ENCODE data around the gene FAH.

The FAH gene

GRCh38 chr15:80211976-80212375 lies 59.2 kb downstream of the FAH start:
- no peaks in the 10 kb centered on the region for H3K9me2 ChIP-seq (replicated peaks; ENCODE audit: low read depth, low read length)
- H3K79me2 ChIP-seq (ENCODE audit: insufficient read depth, low read length), result no peaks in the 10 kb centered on the region
- H3K4me1 ChIP-seq (ENCODE audit: insufficient read depth, low read length, poor library complexity, severe bottlenecking), result no peaks in the 10 kb centered on the region
- no peaks in the 10 kb centered on the region for H3K36me3 ChIP-seq (ENCODE audit: insufficient read depth, low read length)
- no peaks in the 10 kb centered on the region for H3F3A ChIP-seq (ENCODE audit: low read depth)
- TF ChIP-seq CTCF (conservative IDR thresholded peaks at IDR 0.05; ENCODE audit: low read length) (no peak), EZH2phosphoT487 (IDR thresholded peaks at IDR 0.05; ENCODE audit: borderline replicate concordance) (no peak)
- H3K9ac ChIP-seq (ENCODE audit: low read depth, low read length, poor library complexity, severe bottlenecking), result no peak overlapping the region
- no peak overlapping the region for H3K4me3 ChIP-seq (ENCODE audit: low read length, poor library complexity, severe bottlenecking)
- no peak overlapping the region for H2AFZ ChIP-seq (ENCODE audit: low read length)
- no peak overlapping the region for H3K4me2 ChIP-seq (ENCODE audit: low read depth, low read length, poor library complexity, severe bottlenecking)
- no peaks in the 10 kb centered on the region for H3K27me3 ChIP-seq (ENCODE audit: insufficient read depth, low read length, poor library complexity, severe bottlenecking)
- H4K20me1 ChIP-seq (ENCODE audit: insufficient read depth, low read length, poor library complexity, severe bottlenecking), result no peaks in the 10 kb centered on the region
- H3K9me3 ChIP-seq (ENCODE audit: insufficient read depth, low read depth, low read length), result no peaks in the 10 kb centered on the region

- H3K27me3 ChIP-seq (ENCODE audit: insufficient read depth, low read length, poor library complexity, severe bottlenecking), result no peaks in the 10 kb centered on the region
- H3K9ac ChIP-seq (ENCODE audit: low read depth, low read length, poor library complexity, severe bottlenecking), result no peak overlapping the region
- no peaks in the 10 kb centered on the region for H3K9me3 ChIP-seq (ENCODE audit: insufficient read depth, low read depth, low read length)
- H2AFZ ChIP-seq (ENCODE audit: low read length), result no peak overlapping the region
- no peaks in the 10 kb centered on the region for H3K4me1 ChIP-seq (ENCODE audit: insufficient read depth, low read length, poor library complexity, severe bottlenecking)
- H3K9me2 ChIP-seq (replicated peaks; ENCODE audit: low read depth, low read length), result no peaks in the 10 kb centered on the region
- H3K79me2 ChIP-seq (ENCODE audit: insufficient read depth, low read length), result no peaks in the 10 kb centered on the region
- H3K36me3 ChIP-seq (ENCODE audit: insufficient read depth, low read length), result no peaks in the 10 kb centered on the region
- H3K4me3 ChIP-seq (ENCODE audit: low read length, poor library complexity, severe bottlenecking), result no peak overlapping the region
- TF ChIP-seq EZH2phosphoT487 (IDR thresholded peaks at IDR 0.05; ENCODE audit: borderline replicate concordance), result no peak
- no peak for TF ChIP-seq CTCF (conservative IDR thresholded peaks at IDR 0.05; ENCODE audit: low read length)
- H3F3A ChIP-seq (ENCODE audit: low read depth), result no peaks in the 10 kb centered on the region
- no peak overlapping the region for H3K4me2 ChIP-seq (ENCODE audit: low read depth, low read length, poor library complexity, severe bottlenecking)
- H4K20me1 ChIP-seq (ENCODE audit: insufficient read depth, low read length, poor library complexity, severe bottlenecking), result no peaks in the 10 kb centered on the region
Observed at GRCh38 chr15:80214910-80215309, 62.1 kb downstream of the FAH start.

- TF ChIP-seq CTCF (conservative IDR thresholded peaks at IDR 0.05; ENCODE audit: low read length), result no peak
- TF ChIP-seq EZH2phosphoT487 (IDR thresholded peaks at IDR 0.05; ENCODE audit: borderline replicate concordance), result no peak
- Histone ChIP-seq H3F3A (ENCODE audit: low read depth) (no peaks in the 10 kb centered on the region), H3K9me3 (ENCODE audit: insufficient read depth, low read depth, low read length) (no peaks in the 10 kb centered on the region)
Observed at GRCh38 chr15:80216141-80216540, 63.3 kb downstream of the FAH start.

More at GRCh38 chr15:80216141-80216540, 63.3 kb downstream of the FAH start:
- no peaks in the 10 kb centered on the region for H3K4me1 ChIP-seq (ENCODE audit: insufficient read depth, low read length, poor library complexity, severe bottlenecking)
- no peak overlapping the region for H3K4me2 ChIP-seq (ENCODE audit: low read depth, low read length, poor library complexity, severe bottlenecking)
- H3K36me3 ChIP-seq (ENCODE audit: insufficient read depth, low read length), result no peaks in the 10 kb centered on the region
- no peaks in the 10 kb centered on the region for H4K20me1 ChIP-seq (ENCODE audit: insufficient read depth, low read length, poor library complexity, severe bottlenecking)
- H3K4me3 ChIP-seq (ENCODE audit: low read length, poor library complexity, severe bottlenecking), result no peak overlapping the region
- no peaks in the 10 kb centered on the region for H3K9me2 ChIP-seq (replicated peaks; ENCODE audit: low read depth, low read length)
- H2AFZ ChIP-seq (ENCODE audit: low read length), result no peak overlapping the region
- H3K9ac ChIP-seq (ENCODE audit: low read depth, low read length, poor library complexity, severe bottlenecking), result no peak overlapping the region
- H3K27me3 ChIP-seq (ENCODE audit: insufficient read depth, low read length, poor library complexity, severe bottlenecking), result no peaks in the 10 kb centered on the region
- H3K79me2 ChIP-seq (ENCODE audit: insufficient read depth, low read length), result no peaks in the 10 kb centered on the region
